GM12878 (cell line): ENCODE results near the gene CDK5RAP1. TPM values are rescaled to one million over a fixed set of nuclear protein-coding genes. Genes with fewer than 3 reads are reported as not detected.

Experiments used
- ATAC-seq: fragments of 200-7000 bp; cut with Tn5 transposase; 3 replicates; pipeline ENCODE4 v1.9.1; 2020; ENCODE audit warnings: mild to moderate bottlenecking, moderate library complexity
- BruUV-seq: library from RNA; stranded (reverse); fragments of 400-500 nt; replicated peaks from 2 replicates; lab custom pipeline; 2021; lab: Mats Ljungman, UMichigan
- CTCF ChIA-PET: fragments of 300-600 bp; sonication (Branson Sonifier 250); formaldehyde crosslinking; extraction: SDS; loops from one replicate; lab custom pipeline; 2021; ENCODE audit warnings: inconsistent platforms; lab: Yijun Ruan, JAX
- POLR2A ChIA-PET: fragments of 350-600 bp; formaldehyde crosslinking; extraction: SDS; loops from one replicate; lab custom pipeline; 2021; ENCODE audit warnings: inconsistent platforms; lab: Charles Lee
- RAD21 ChIA-PET: fragments of 300-600 bp; sonication (Branson Sonifier 250); formaldehyde crosslinking; loops from one replicate; lab custom pipeline; 2023; ENCODE audit warnings: antibody characterized with exemption; ENCODE audit not compliant: unreplicated experiment; lab: Charles Lee
- SMC1A ChIA-PET: fragments of 300-600 bp; sonication (Branson Sonifier 250); formaldehyde crosslinking; loops from one replicate; lab custom pipeline; 2023; ENCODE audit not compliant: unreplicated experiment, uncharacterized antibody; lab: Charles Lee
- DNase-seq: peaks from one replicate; pipeline ENCODE4 v3.0.0-alpha.2; 2011; ENCODE audit warnings: low read depth, low spot score
- FAIRE-seq: peaks from 3 replicates; lab custom pipeline; 2011; peaks lifted over from hg19 to GRCh38; lab: Jason Lieb, UNC
- H2AFZ ChIP-seq: 2 replicates; pipeline ENCODE4 v1.6.0; 2011; ENCODE audit warnings: low read depth, low read length, control low read depth; ENCODE audit not compliant: control insufficient read depth
- H3K27ac ChIP-seq: 2 replicates; pipeline ENCODE4 v1.5.1; 2011; ENCODE audit warnings: control low read depth; ENCODE audit not compliant: control insufficient read depth, insufficient read depth
- H3K27me3 ChIP-seq, 2 experiments: replicated peaks in 1 of 2; 2 replicates each; pipeline versions ENCODE4 v1.6.0 to v1.6.1; 2011; ENCODE audit warnings: low read length in 1 of 2; ENCODE audit not compliant: control insufficient read depth in 2 of 2, insufficient read depth in 2 of 2
- H3K36me3 ChIP-seq, 2 experiments: 2 replicates each; pipeline ENCODE4 v1.5.1; 2011; ENCODE audit warnings: low read length in 1 of 2; ENCODE audit not compliant: control insufficient read depth in 2 of 2, insufficient read depth in 2 of 2
- H3K4me1 ChIP-seq: 2 replicates; pipeline ENCODE4 v1.6.1; 2011; ENCODE audit warnings: mild to moderate bottlenecking, low read length, moderate library complexity, mixed read lengths; ENCODE audit not compliant: control insufficient read depth, insufficient read depth
- H3K4me2 ChIP-seq: 2 replicates; pipeline ENCODE4 v1.6.0; 2011; ENCODE audit warnings: control low read depth; ENCODE audit not compliant: control insufficient read depth, insufficient read depth
- H3K4me3 ChIP-seq: fragments of 200-600 bp; sonication (generic); 2 replicates; pipeline ENCODE4 v1.5.1; 2016
- H3K79me2 ChIP-seq: 2 replicates; pipeline ENCODE4 v1.6.0; 2011; ENCODE audit warnings: low read length; ENCODE audit not compliant: control insufficient read depth, insufficient read depth
- H3K9ac ChIP-seq: 2 replicates; pipeline ENCODE4 v1.8.0; 2011; ENCODE audit warnings: low read length, control low read depth, mixed read lengths; ENCODE audit not compliant: control insufficient read depth, insufficient read depth
- H3K9me3 ChIP-seq: replicated peaks from 3 replicates; pipeline ENCODE4 v1.5.1; 2011; ENCODE audit warnings: mild to moderate bottlenecking, low read length; ENCODE audit not compliant: control insufficient read depth, insufficient read depth
- H4K20me1 ChIP-seq: 2 replicates; pipeline ENCODE4 v1.6.0; 2011; ENCODE audit not compliant: control insufficient read depth, insufficient read depth
- FOS ChIP-seq: IDR thresholded peaks from 3 replicates; pipeline ENCODE4 v1.6.1; 2011; ENCODE audit warnings: borderline replicate concordance; ENCODE audit not compliant: insufficient read length; ENCODE audit errors: extremely low read depth
- ZBED1 ChIP-seq: IDR thresholded peaks from 2 replicates; pipeline ENCODE4 v1.6.1; 2016; ENCODE audit warnings: borderline replicate concordance
- WGBS: methylation state at CpG from one replicate; pipeline ENCODE4 v1.1.6; 2016; ENCODE audit warnings: low lambda C conversion rate; ENCODE audit not compliant: insufficient replicate concordance, insufficient coverage; ENCODE audit errors: missing lambda C conversion rate; 5-methylcytosine and 5-hydroxymethylcytosine counted together
- in situ Hi-C: fragments of 300-500 bp; cut with MboI; formaldehyde crosslinking; loops from 9 replicates; pipeline ENCODE4 v1.14.3; 2018; ENCODE audit warnings: mixed read lengths
- intact Hi-C: fragments of 100-400 bp; cut with micrococcal nuclease; formaldehyde crosslinking; loops from one replicate; pipeline ENCODE4 v1.14.2; 2022; ENCODE audit not compliant: unreplicated experiment
- polyA plus RNA-seq, 11 experiments: library from polyadenylated mRNA; depleted of rRNA in 4 of 11; unstranded in 6 of 11; stranded (reverse) in 5 of 11; fragments of >200 nt; fragmentation: Nextera tagmentation in 4 of 11; fragmentation: Illumina TruSeq in 1 of 11; extraction: Ambion mirVana in 4 of 11; extraction: Trizol in 1 of 11; gene quantifications; 1 replicate in 1 of 11; 2 replicates in 10 of 11; pipeline versions ENCODE4 v1.2.1 to v1.2.3, GENCODE V29; 2011 to 2016; ENCODE audit warnings: inconsistent platforms in 2 of 11, missing spikeins in 2 of 11, low read depth in 1 of 11
- total RNA-seq, 4 experiments: library from RNA; depleted of rRNA in 3 of 4; stranded (reverse); fragments of >200 nt in 3 of 4; fragmentation: Illumina TruSeq in 1 of 4; extraction: Trizol in 1 of 4; gene quantifications; 2 replicates each; pipeline versions ENCODE4 v1.2.1 to v1.2.3, GENCODE V29; 2013 to 2021
- TF ChIP-seq, protein P1 (sequence below): fragments of 450-650 bp; IDR thresholded peaks from 2 replicates; pipeline ENCODE4 v1.6.1; 2014; ENCODE audit warnings: mild to moderate bottlenecking

Gene CDK5RAP1
- total and polyA plus RNA-seq, 10 of the 15 experiments (the other 5 are each of a cell fraction or from before 2014, with no cell fraction given), result 30.4 to 67.6 (median 38.8) TPM

DNA sequence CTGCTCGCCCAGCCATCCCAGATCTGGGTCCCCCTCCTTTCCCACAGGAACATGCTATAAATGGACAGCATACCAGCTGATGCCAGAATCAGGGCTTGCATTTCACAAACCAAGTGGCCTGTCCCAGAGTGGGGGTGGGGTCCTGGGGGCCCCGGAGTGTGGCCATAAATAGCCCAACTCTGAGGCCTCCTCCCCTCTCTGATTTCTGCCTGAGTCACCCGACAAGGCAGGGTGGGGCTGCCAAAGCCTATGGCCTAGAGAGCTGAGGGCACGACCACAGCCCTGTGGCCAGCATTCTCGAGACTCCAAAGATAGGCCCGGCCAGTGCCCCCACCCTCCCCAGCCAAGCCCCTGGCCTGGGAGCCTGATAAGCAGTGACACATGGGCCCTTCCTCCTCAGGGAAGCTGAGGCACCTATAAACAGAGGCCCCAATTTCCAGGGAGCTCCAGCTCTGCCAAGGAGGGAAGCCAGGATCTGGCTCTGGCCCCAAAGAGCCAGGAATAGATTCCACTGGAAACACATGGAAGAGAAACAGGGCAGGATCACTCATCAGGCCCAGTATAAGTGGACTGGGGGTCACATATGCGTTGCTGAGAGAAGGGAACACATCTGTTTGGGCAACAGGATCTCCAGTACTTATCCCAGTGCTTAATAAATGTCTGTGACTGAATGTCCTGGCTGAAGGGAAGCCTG, 22.0 kb upstream of the CDK5RAP1 start:
- POLR2A ChIA-PET, result interaction anchor here (0.5 kb wide), 1 partner anchor 19 kb away, joined by 5 read pairs; no protein-coding TSS in a partner anchor
- Histone ChIP-seq H2AFZ (no peak overlapping the region), H4K20me1 (no peaks in the 10 kb centered on the region), H3K4me3 (no peak overlapping the region), H3K9ac (no peak overlapping the region), H3K36me3 (no peaks in the 10 kb centered on the region), H3K9me3 (no peaks in the 10 kb centered on the region), H3K27ac (no peak overlapping the region), H3K4me2 (no peak overlapping the region), H3K4me1 (no peaks in the 10 kb centered on the region), H3K79me2 (no peaks in the 10 kb centered on the region), H3K27me3 (no peaks in the 10 kb centered on the region)
- no peak for FAIRE-seq
- TF ChIP-seq, protein P1, sequence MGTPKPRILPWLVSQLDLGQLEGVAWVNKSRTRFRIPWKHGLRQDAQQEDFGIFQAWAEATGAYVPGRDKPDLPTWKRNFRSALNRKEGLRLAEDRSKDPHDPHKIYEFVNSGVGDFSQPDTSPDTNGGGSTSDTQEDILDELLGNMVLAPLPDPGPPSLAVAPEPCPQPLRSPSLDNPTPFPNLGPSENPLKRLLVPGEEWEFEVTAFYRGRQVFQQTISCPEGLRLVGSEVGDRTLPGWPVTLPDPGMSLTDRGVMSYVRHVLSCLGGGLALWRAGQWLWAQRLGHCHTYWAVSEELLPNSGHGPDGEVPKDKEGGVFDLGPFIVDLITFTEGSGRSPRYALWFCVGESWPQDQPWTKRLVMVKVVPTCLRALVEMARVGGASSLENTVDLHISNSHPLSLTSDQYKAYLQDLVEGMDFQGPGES, result no peak
- no peak for TF ChIP-seq ZBED1
- no peak for TF ChIP-seq FOS
- no peak for DNase-seq
- in situ Hi-C loops, result no loop called here
- no peak for ATAC-seq
- SMC1A ChIA-PET, result no interaction called here
- RAD21 ChIA-PET, result no interaction called here
- intact Hi-C loops, result no loop called here
- 33% methylated on average over 7 of the region's 7 CpGs for WGBS
- BruUV-seq, result no TSS peak
- CTCF ChIA-PET, result interaction anchor here (1.0 kb wide), 1 partner anchor 11 kb away, joined by 3 read pairs; no protein-coding TSS in a partner anchor
